K562 (cell line): ENCODE data around the gene LAMTOR4. TPM values are rescaled to one million over a fixed set of nuclear protein-coding genes. Genes with fewer than 3 reads are reported as not detected.
A peak's percentile ranks its signal among the peaks of the same experiment; 100 is the strongest.

Experiments used
- BRCA1 ChIP-seq, 2 experiments: fragments of 450-650 bp in 1 of 2; sonication (generic) in 1 of 2; formaldehyde crosslinking in 1 of 2; IDR thresholded peaks; 2 replicates each; pipeline versions ENCODE4 v1.5.0 to v1.6.1; 2017 to 2020; ENCODE audit warnings: mild to moderate bottlenecking in 1 of 2, missing genetic modification reagents in 1 of 2
- EP400 ChIP-seq: fragments of 450-650 bp; IDR thresholded peaks from 2 replicates; pipeline ENCODE4 v1.6.1; 2017; ENCODE audit warnings: antibody characterized with exemption, mild to moderate bottlenecking, moderate library complexity
- FOXK1 ChIP-seq: sonication (generic); formaldehyde crosslinking; IDR thresholded peaks from 2 replicates; pipeline ENCODE4 v1.8.0; 2022; ENCODE audit warnings: missing genetic modification reagents, mild to moderate bottlenecking, borderline replicate concordance
- GTF2A2 ChIP-seq: IDR thresholded peaks from 2 replicates; pipeline ENCODE4 v1.6.1; 2016; ENCODE audit warnings: mild to moderate bottlenecking, missing genetic modification characterization, missing compliant biosample characterization
- ILF3 ChIP-seq: fragments of 450-650 bp; IDR thresholded peaks from 2 replicates; pipeline ENCODE4 v1.6.1; 2018; ENCODE audit warnings: antibody characterized with exemption, mild to moderate bottlenecking, moderate library complexity, borderline replicate concordance
- MTA1 ChIP-seq: fragments of 450-650 bp; IDR thresholded peaks from 2 replicates; pipeline ENCODE4 v1.6.1; 2017; ENCODE audit warnings: borderline replicate concordance
- MYNN ChIP-seq, 2 experiments: sonication (generic); formaldehyde crosslinking in 1 of 2; IDR thresholded peaks; 2 replicates each; pipeline versions ENCODE4 v1.5.0 to v1.6.1; 2016 to 2020; ENCODE audit warnings: antibody characterized with exemption in 1 of 2, missing genetic modification reagents in 1 of 2
- SFPQ ChIP-seq: fragments of 200-400 bp; formaldehyde crosslinking; IDR thresholded peaks from 2 replicates; pipeline ENCODE4 v1.6.1; 2017; ENCODE audit warnings: mild to moderate bottlenecking, low read depth, low read length, moderate library complexity
- SMARCC2 ChIP-seq: fragments of 450-650 bp; IDR thresholded peaks from 2 replicates; pipeline ENCODE4 v1.6.1; 2017; ENCODE audit warnings: antibody characterized with exemption, moderate library complexity, mild to moderate bottlenecking, low read depth
- THAP12 ChIP-seq: fragments of 250-450 bp; sonication (Bioruptor Pico); IDR thresholded peaks from 2 replicates; pipeline ENCODE4 v1.9.0; 2021; ENCODE audit warnings: mild to moderate bottlenecking, inconsistent platforms
- ZBTB17 ChIP-seq: fragments of 450-650 bp; formaldehyde crosslinking; IDR thresholded peaks from 2 replicates; pipeline ENCODE4 v1.4.0; 2020; ENCODE audit warnings: mild to moderate bottlenecking
- ZC3H8 ChIP-seq: fragments of 450-650 bp; IDR thresholded peaks from 2 replicates; pipeline ENCODE4 v1.6.1; 2017
- ZFP1 ChIP-seq: fragments of 450-650 bp; formaldehyde crosslinking; IDR thresholded peaks from 2 replicates; pipeline ENCODE4 v1.4.0; 2020; ENCODE audit warnings: mild to moderate bottlenecking, mixed read lengths
- ZFPM2 ChIP-seq: fragments of 250-450 bp; sonication (Bioruptor Pico); IDR thresholded peaks from 2 replicates; pipeline ENCODE4 v1.5.1; 2022; ENCODE audit warnings: mild to moderate bottlenecking
- ZKSCAN1 ChIP-seq: fragments of 150-350 bp; IDR thresholded peaks from 2 replicates; pipeline ENCODE4 v1.6.1; 2016; ENCODE audit warnings: low read depth, low read length
- ZNF263 ChIP-seq: sonication (generic); formaldehyde crosslinking; IDR thresholded peaks from 2 replicates; pipeline ENCODE4 v1.8.0; 2022; ENCODE audit warnings: mild to moderate bottlenecking, missing genetic modification reagents, borderline replicate concordance
- ZNF436 ChIP-seq: fragments of 250-450, 450-650 bp; sonication (Bioruptor Pico); formaldehyde crosslinking; IDR thresholded peaks from 2 replicates; pipeline ENCODE4 v1.7.0; 2020; ENCODE audit warnings: mild to moderate bottlenecking
- ZNF695 ChIP-seq: fragments of 450-650 bp; formaldehyde crosslinking; IDR thresholded peaks from 2 replicates; pipeline ENCODE4 v1.4.0; 2020; ENCODE audit warnings: mild to moderate bottlenecking, moderate library complexity
- ZNF75A ChIP-seq: fragments of 450-650 bp; formaldehyde crosslinking; IDR thresholded peaks from 2 replicates; pipeline ENCODE4 v1.4.0; 2020; ENCODE audit warnings: mild to moderate bottlenecking
- polyA plus RNA-seq, 8 experiments: library from polyadenylated mRNA; depleted of rRNA in 4 of 8; stranded (reverse) in 5 of 8; unstranded in 3 of 8; fragments of >200 nt; fragmentation: Nextera tagmentation in 2 of 8; fragmentation: Illumina TruSeq in 1 of 8; extraction: Ambion mirVana in 2 of 8; extraction: Trizol in 1 of 8; gene quantifications; 2 replicates each; pipeline versions ENCODE4 v1.2.1 to v1.2.3, GENCODE V29; 2011 to 2014; ENCODE audit warnings: inconsistent platforms in 1 of 8, missing spikeins in 1 of 8
- total RNA-seq, 7 experiments: library from RNA; depleted of rRNA in 6 of 7; stranded (reverse); fragments of >200 nt in 6 of 7; fragmentation: Illumina TruSeq in 2 of 7; extraction: Trizol in 2 of 7; gene quantifications; 2 replicates each; pipeline versions ENCODE4 v1.2.1 to v1.2.3, GENCODE V29; 2011 to 2021; ENCODE audit warnings: low replicate concordance in 1 of 7

The LAMTOR4 gene
- total and polyA plus RNA-seq, 9 of the 15 experiments (the other 6 are each of a cell fraction or from before 2014, with no cell fraction given), result 79.6 to 314 (median 195) TPM

GRCh38 chr7:100148559-100149328 is at the start of gene LAMTOR4 (continued):
- TF ChIP-seq SMARCC2 (no peak), BRCA1 (IDR thresholded peaks at IDR 0.05) (no peak), BRCA1 (CRISPR knock-in tag; IDR thresholded peaks at IDR 0.05) (no peak), SFPQ (no peak), ZNF695 (CRISPR knock-in tag) (no peak), FOXK1 (CRISPR knock-in tag) (no peak), ZNF75A (CRISPR knock-in tag) (no peak), ZNF263 (CRISPR knock-in tag) (0 out of 2 replicates have a peak, but pooled peaks have one; percentile 10), MTA1 (no peak), EP400 (peak; percentile 74), ZFP1 (CRISPR knock-in tag) (no peak; the same call in 1 of the 2 replicates), ZNF436 (no peak), MYNN (IDR thresholded peaks at IDR 0.05) (no peak), MYNN (CRISPR knock-in tag; IDR thresholded peaks at IDR 0.05) (no peak), ZBTB17 (CRISPR knock-in tag) (0 out of 2 replicates have a peak, but pooled peaks have one; percentile 22), ILF3 (no peak), ZKSCAN1 (0 out of 2 replicates have a peak, but pooled peaks have one; percentile 11), ZFPM2 (CRISPR knock-in tag) (no peak), GTF2A2 (tag) (no peak), ZC3H8 (no peak), THAP12 (CRISPR knock-in tag) (no peak)
